K562 (cell line): Measurements from ENCODE around the gene TRIM47. TPM values are rescaled to one million over a fixed set of nuclear protein-coding genes. Genes with fewer than 3 reads are reported as not detected.

ENCODE experiments used
- BDP1 ChIP-seq: IDR thresholded peaks from 3 replicates; pipeline ENCODE4 v1.6.1; 2011; ENCODE audit not compliant: insufficient read length, insufficient read depth
- MITF ChIP-seq: IDR thresholded peaks from 2 replicates; pipeline ENCODE4 v1.6.1; 2014; ENCODE audit warnings: antibody characterized with exemption
- NFIC ChIP-seq: fragments of 450-650 bp; IDR thresholded peaks from 2 replicates; pipeline ENCODE4 v1.6.1; 2017; ENCODE audit warnings: mild to moderate bottlenecking, inconsistent platforms
- NR4A1 ChIP-seq, 2 experiments: fragments of 250-450 bp in 1 of 2; fragments of 450-650 bp in 1 of 2; sonication (Bioruptor Pico) in 1 of 2; IDR thresholded peaks; 2 replicates each; pipeline versions ENCODE4 v1.4.0 to v1.6.1; 2016 to 2020; ENCODE audit warnings: mild to moderate bottlenecking in 2 of 2, missing compliant biosample characterization in 1 of 2, missing genetic modification characterization in 1 of 2, moderate library complexity in 1 of 2
- RHOXF2B ChIP-seq: fragments of 250-450 bp; sonication (Bioruptor Pico); conservative IDR thresholded peaks from 2 replicates; pipeline ENCODE4 v1.5.1; 2021
- SMAD3 ChIP-seq: fragments of 450-650 bp; formaldehyde crosslinking; conservative IDR thresholded peaks from 2 replicates; pipeline ENCODE4 v1.4.0; 2020; ENCODE audit warnings: mild to moderate bottlenecking
- SRF ChIP-seq, 2 experiments: fragments of 250-450, 450-650 bp in 1 of 2; sonication (Bioruptor Pico) in 1 of 2; sonication (generic) in 1 of 2; formaldehyde crosslinking; IDR thresholded peaks; 2 replicates each; pipeline versions ENCODE4 v1.5.0 to v1.5.1; 2020 to 2022; ENCODE audit warnings: mild to moderate bottlenecking in 1 of 2, missing genetic modification reagents in 1 of 2
- THRAP3 ChIP-seq: fragments of 450-650 bp; IDR thresholded peaks from 2 replicates; pipeline ENCODE4 v1.6.1; 2016; ENCODE audit warnings: mild to moderate bottlenecking, inconsistent platforms, borderline replicate concordance
- ZBTB49 ChIP-seq: sonication (generic); formaldehyde crosslinking; IDR thresholded peaks from 2 replicates; pipeline ENCODE4 v1.8.0; 2022; ENCODE audit warnings: missing genetic modification reagents, mild to moderate bottlenecking, borderline replicate concordance
- polyA plus RNA-seq, 8 experiments: library from polyadenylated mRNA; depleted of rRNA in 4 of 8; stranded (reverse) in 5 of 8; unstranded in 3 of 8; fragments of >200 nt; fragmentation: Nextera tagmentation in 2 of 8; fragmentation: Illumina TruSeq in 1 of 8; extraction: Ambion mirVana in 2 of 8; extraction: Trizol in 1 of 8; gene quantifications; 2 replicates each; pipeline versions ENCODE4 v1.2.1 to v1.2.3, GENCODE V29; 2011 to 2014; ENCODE audit warnings: inconsistent platforms in 1 of 8, missing spikeins in 1 of 8
- total RNA-seq, 7 experiments: library from RNA; depleted of rRNA in 6 of 7; stranded (reverse); fragments of >200 nt in 6 of 7; fragmentation: Illumina TruSeq in 2 of 7; extraction: Trizol in 2 of 7; gene quantifications; 2 replicates each; pipeline versions ENCODE4 v1.2.1 to v1.2.3, GENCODE V29; 2011 to 2021; ENCODE audit warnings: low replicate concordance in 1 of 7
- TF ChIP-seq, protein P1 (sequence below): fragments of 250-450 bp; sonication (Bioruptor Pico); IDR thresholded peaks from 2 replicates; pipeline ENCODE4 v1.4.0; 2020; ENCODE audit warnings: borderline replicate concordance
- TF ChIP-seq, protein P2 (sequence below): fragments of 250-450 bp; sonication (Bioruptor Pico); IDR thresholded peaks from 2 replicates; pipeline ENCODE4 v1.4.0; 2020; ENCODE audit warnings: mild to moderate bottlenecking
- TF ChIP-seq, protein P3 (sequence below): fragments of 250-450 bp; sonication (Bioruptor Pico); IDR thresholded peaks from 2 replicates; pipeline ENCODE4 v1.4.0; 2020; ENCODE audit warnings: mild to moderate bottlenecking, moderate library complexity, borderline replicate concordance
- TF ChIP-seq, protein P4 (sequence below): fragments of 250-450 bp; sonication (Bioruptor Pico); IDR thresholded peaks from 2 replicates; pipeline ENCODE4 v1.8.0; 2021; ENCODE audit warnings: moderate library complexity, mild to moderate bottlenecking, inconsistent platforms

The TRIM47 gene
- total and polyA plus RNA-seq, 9 of the 15 experiments (the other 6 are each of a cell fraction or from before 2014, with no cell fraction given): 0.56 to 6.1 (median 3.2) TPM

- TF ChIP-seq, protein P1, sequence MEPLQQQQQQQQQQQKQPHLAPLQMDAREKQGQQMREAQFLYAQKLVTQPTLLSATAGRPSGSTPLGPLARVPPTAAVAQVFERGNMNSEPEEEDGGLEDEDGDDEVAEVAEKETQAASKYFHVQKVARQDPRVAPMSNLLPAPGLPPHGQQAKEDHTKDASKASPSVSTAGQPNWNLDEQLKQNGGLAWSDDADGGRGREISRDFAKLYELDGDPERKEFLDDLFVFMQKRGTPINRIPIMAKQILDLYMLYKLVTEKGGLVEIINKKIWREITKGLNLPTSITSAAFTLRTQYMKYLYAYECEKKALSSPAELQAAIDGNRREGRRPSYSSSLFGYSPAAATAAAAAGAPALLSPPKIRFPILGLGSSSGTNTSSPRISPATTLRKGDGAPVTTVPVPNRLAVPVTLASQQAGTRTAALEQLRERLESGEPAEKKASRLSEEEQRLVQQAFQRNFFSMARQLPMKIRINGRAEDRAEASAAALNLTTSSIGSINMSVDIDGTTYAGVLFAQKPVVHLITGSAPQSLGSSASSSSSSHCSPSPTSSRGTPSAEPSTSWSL: no peak
- no peak for TF ChIP-seq ZBTB49 (CRISPR knock-in tag)
- TF ChIP-seq NR4A1 (CRISPR knock-in tag; IDR thresholded peaks at IDR 0.05): no peak
- no peak for TF ChIP-seq NR4A1 (tag; IDR thresholded peaks at IDR 0.05)
- TF ChIP-seq, protein P2, sequence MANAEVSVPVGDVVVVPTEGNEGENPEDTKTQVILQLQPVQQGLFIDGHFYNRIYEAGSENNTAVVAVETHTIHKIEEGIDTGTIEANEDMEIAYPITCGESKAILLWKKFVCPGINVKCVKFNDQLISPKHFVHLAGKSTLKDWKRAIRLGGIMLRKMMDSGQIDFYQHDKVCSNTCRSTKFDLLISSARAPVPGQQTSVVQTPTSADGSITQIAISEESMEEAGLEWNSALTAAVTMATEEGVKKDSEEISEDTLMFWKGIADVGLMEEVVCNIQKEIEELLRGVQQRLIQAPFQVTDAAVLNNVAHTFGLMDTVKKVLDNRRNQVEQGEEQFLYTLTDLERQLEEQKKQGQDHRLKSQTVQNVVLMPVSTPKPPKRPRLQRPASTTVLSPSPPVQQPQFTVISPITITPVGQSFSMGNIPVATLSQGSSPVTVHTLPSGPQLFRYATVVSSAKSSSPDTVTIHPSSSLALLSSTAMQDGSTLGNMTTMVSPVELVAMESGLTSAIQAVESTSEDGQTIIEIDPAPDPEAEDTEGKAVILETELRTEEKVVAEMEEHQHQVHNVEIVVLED (CRISPR knock-in tag): no peak
- TF ChIP-seq SMAD3 (CRISPR knock-in tag): no peak
- TF ChIP-seq, protein P3, sequence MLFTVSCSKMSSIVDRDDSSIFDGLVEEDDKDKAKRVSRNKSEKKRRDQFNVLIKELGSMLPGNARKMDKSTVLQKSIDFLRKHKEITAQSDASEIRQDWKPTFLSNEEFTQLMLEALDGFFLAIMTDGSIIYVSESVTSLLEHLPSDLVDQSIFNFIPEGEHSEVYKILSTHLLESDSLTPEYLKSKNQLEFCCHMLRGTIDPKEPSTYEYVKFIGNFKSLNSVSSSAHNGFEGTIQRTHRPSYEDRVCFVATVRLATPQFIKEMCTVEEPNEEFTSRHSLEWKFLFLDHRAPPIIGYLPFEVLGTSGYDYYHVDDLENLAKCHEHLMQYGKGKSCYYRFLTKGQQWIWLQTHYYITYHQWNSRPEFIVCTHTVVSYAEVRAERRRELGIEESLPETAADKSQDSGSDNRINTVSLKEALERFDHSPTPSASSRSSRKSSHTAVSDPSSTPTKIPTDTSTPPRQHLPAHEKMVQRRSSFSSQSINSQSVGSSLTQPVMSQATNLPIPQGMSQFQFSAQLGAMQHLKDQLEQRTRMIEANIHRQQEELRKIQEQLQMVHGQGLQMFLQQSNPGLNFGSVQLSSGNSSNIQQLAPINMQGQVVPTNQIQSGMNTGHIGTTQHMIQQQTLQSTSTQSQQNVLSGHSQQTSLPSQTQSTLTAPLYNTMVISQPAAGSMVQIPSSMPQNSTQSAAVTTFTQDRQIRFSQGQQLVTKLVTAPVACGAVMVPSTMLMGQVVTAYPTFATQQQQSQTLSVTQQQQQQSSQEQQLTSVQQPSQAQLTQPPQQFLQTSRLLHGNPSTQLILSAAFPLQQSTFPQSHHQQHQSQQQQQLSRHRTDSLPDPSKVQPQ: no peak
- TF ChIP-seq NFIC: no peak
- no peak for TF ChIP-seq MITF
- no peak for TF ChIP-seq THRAP3
- no peak for TF ChIP-seq BDP1
- TF ChIP-seq, protein P4, sequence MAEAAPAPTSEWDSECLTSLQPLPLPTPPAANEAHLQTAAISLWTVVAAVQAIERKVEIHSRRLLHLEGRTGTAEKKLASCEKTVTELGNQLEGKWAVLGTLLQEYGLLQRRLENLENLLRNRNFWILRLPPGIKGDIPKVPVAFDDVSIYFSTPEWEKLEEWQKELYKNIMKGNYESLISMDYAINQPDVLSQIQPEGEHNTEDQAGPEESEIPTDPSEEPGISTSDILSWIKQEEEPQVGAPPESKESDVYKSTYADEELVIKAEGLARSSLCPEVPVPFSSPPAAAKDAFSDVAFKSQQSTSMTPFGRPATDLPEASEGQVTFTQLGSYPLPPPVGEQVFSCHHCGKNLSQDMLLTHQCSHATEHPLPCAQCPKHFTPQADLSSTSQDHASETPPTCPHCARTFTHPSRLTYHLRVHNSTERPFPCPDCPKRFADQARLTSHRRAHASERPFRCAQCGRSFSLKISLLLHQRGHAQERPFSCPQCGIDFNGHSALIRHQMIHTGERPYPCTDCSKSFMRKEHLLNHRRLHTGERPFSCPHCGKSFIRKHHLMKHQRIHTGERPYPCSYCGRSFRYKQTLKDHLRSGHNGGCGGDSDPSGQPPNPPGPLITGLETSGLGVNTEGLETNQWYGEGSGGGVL (CRISPR knock-in tag): no peak
- TF ChIP-seq SRF (CRISPR knock-in tag; IDR thresholded peaks at IDR 0.05): no peak
- no peak for TF ChIP-seq RHOXF2B (CRISPR knock-in tag)
Observed at GRCh38 chr17:75856062-75856756, 22.2 kb downstream of the TRIM47 start (continued).
